SK-N-SH treated with all-trans-retinoic acid at 6 μM for 48 hours (cell line): ENCODE measurements around the gene LCAT.
A peak's percentile ranks its signal among the peaks of the same experiment; 100 is the strongest.

Source experiments
- ATAC-seq: fragments of 200-7000 bp; cut with Tn5 transposase; 3 replicates; pipeline ENCODE4 v1.9.1; 2020; ENCODE audit warnings: mild to moderate bottlenecking, moderate library complexity
- ARNTL ChIP-seq: fragments of 450-650 bp; formaldehyde crosslinking; IDR thresholded peaks from 2 replicates; pipeline ENCODE4 v1.5.0; 2020; ENCODE audit warnings: low read depth, mild to moderate bottlenecking, moderate library complexity, borderline replicate concordance
- BACH2 ChIP-seq: fragments of 250-450 bp; sonication (Bioruptor Pico); IDR thresholded peaks from 2 replicates; pipeline ENCODE4 v1.9.0; 2021; ENCODE audit warnings: mild to moderate bottlenecking, borderline replicate concordance
- CSRNP3 ChIP-seq: fragments of 250-450 bp; sonication (Bioruptor Pico); IDR thresholded peaks from 2 replicates; pipeline ENCODE4 v1.5.1; 2021; ENCODE audit warnings: mild to moderate bottlenecking, moderate library complexity
- ESRRG ChIP-seq: fragments of 250-450 bp; sonication (Bioruptor Pico); IDR thresholded peaks from 2 replicates; pipeline ENCODE4 v1.6.1; 2021; ENCODE audit warnings: mild to moderate bottlenecking
- GLIS3 ChIP-seq: fragments of 250-450 bp; sonication (Bioruptor Pico); IDR thresholded peaks from 2 replicates; pipeline ENCODE4 v1.5.0; 2020; ENCODE audit warnings: mild to moderate bottlenecking, moderate library complexity
- ISL1 ChIP-seq: fragments of 250-450 bp; sonication (Bioruptor Pico); IDR thresholded peaks from 2 replicates; pipeline ENCODE4 v2.1.2; 2022; ENCODE audit warnings: mild to moderate bottlenecking, moderate library complexity
- OSR1 ChIP-seq: fragments of 250-450 bp; sonication (Bioruptor Pico); IDR thresholded peaks from 2 replicates; pipeline ENCODE4 v1.8.0; 2022; ENCODE audit warnings: moderate library complexity, mild to moderate bottlenecking, inconsistent platforms
- PPARA ChIP-seq: fragments of 250-450 bp; sonication (Bioruptor Pico); IDR thresholded peaks from 2 replicates; pipeline ENCODE4 v1.5.0; 2020; ENCODE audit warnings: mild to moderate bottlenecking, borderline replicate concordance
- RARB ChIP-seq: fragments of 250-450 bp; sonication (Bioruptor Pico); IDR thresholded peaks from 2 replicates; pipeline ENCODE4 v1.8.0; 2021; ENCODE audit warnings: mild to moderate bottlenecking, moderate library complexity
- SNAI2 ChIP-seq: fragments of 250-450 bp; sonication (Bioruptor Pico); IDR thresholded peaks from 2 replicates; pipeline ENCODE4 v1.5.0; 2020; ENCODE audit warnings: mild to moderate bottlenecking, moderate library complexity
- TCF4 ChIP-seq: fragments of 250-450 bp; sonication (Bioruptor Pico); IDR thresholded peaks from 2 replicates; pipeline ENCODE4 v1.8.0; 2021; ENCODE audit warnings: mild to moderate bottlenecking, moderate library complexity, borderline replicate concordance
- TOX ChIP-seq: fragments of 250-450 bp; sonication (Bioruptor Pico); IDR thresholded peaks from 2 replicates; pipeline ENCODE4 v1.8.0; 2021; ENCODE audit warnings: mild to moderate bottlenecking, moderate library complexity, borderline replicate concordance
- TSHZ2 ChIP-seq: fragments of 250-450 bp; sonication (Bioruptor Pico); IDR thresholded peaks from 2 replicates; pipeline ENCODE4 v1.5.0; 2020; ENCODE audit warnings: mild to moderate bottlenecking, moderate library complexity
- ZC3H10 ChIP-seq: fragments of 250-450 bp; sonication (Bioruptor Pico); IDR thresholded peaks from 2 replicates; pipeline ENCODE4 v1.5.1; 2021; ENCODE audit warnings: mild to moderate bottlenecking, moderate library complexity
- ZFP3 ChIP-seq: fragments of 250-450 bp; sonication (Bioruptor Pico); IDR thresholded peaks from 2 replicates; pipeline ENCODE4 v1.5.0; 2020; ENCODE audit warnings: mild to moderate bottlenecking, moderate library complexity
- ZFP30 ChIP-seq: fragments of 450-650 bp; formaldehyde crosslinking; IDR thresholded peaks from 2 replicates; pipeline ENCODE4 v1.5.0; 2022; ENCODE audit warnings: mild to moderate bottlenecking, moderate library complexity
- ZNF565 ChIP-seq: fragments of 450-650 bp; formaldehyde crosslinking; conservative IDR thresholded peaks from 2 replicates; pipeline ENCODE4 v1.5.0; 2020; ENCODE audit warnings: low read depth, mild to moderate bottlenecking, moderate library complexity
- ZNF70 ChIP-seq: fragments of 450-650 bp; formaldehyde crosslinking; IDR thresholded peaks from 2 replicates; pipeline ENCODE4 v1.5.0; 2020; ENCODE audit warnings: mild to moderate bottlenecking, moderate library complexity
- ZNF8 ChIP-seq: fragments of 450-650 bp; formaldehyde crosslinking; IDR thresholded peaks from 2 replicates; pipeline ENCODE4 v1.5.0; 2020; ENCODE audit warnings: mild to moderate bottlenecking, moderate library complexity
- TF ChIP-seq, protein P1 (sequence below): fragments of 250-450 bp; sonication (Bioruptor Pico); IDR thresholded peaks from 2 replicates; pipeline ENCODE4 v1.8.0; 2021; ENCODE audit warnings: low read depth, mild to moderate bottlenecking, moderate library complexity, borderline replicate concordance
- TF ChIP-seq, protein P2 (sequence below): fragments of 250-450 bp; sonication (Bioruptor Pico); IDR thresholded peaks from 2 replicates; pipeline ENCODE4 v1.8.0; 2020; ENCODE audit warnings: mild to moderate bottlenecking, moderate library complexity, borderline replicate concordance

Gene LCAT

DNA sequence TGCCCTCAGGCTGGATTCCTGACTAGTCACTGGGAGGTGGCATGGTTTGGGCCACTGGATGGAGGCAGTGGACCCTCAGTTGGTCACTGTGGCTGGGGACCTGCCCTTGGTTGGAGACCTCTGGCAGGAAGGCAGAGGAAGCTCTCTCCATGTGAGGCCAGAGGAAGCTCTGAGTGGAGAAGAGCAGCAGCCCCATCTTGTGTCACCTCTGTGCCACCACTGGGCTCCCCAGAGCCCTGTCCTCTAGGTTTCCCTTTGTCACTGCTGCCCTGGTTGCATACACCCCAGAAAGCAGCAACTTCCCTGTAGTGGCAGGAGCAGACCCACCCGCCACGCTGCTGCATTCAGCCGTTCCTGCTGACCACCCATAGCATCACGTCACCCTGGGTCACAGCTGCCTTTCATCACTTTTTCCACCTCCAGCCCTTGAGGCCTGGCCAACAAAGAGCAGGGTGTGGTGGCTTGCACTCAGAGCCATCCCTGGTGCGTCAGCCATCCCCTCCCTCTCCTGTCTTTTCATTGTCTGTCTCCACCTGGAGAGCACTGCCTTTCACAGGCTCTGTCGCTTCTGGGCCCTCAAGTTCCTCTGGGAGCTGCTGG, 24.2 kb downstream of the LCAT start:
- no peak for ATAC-seq

DNA sequence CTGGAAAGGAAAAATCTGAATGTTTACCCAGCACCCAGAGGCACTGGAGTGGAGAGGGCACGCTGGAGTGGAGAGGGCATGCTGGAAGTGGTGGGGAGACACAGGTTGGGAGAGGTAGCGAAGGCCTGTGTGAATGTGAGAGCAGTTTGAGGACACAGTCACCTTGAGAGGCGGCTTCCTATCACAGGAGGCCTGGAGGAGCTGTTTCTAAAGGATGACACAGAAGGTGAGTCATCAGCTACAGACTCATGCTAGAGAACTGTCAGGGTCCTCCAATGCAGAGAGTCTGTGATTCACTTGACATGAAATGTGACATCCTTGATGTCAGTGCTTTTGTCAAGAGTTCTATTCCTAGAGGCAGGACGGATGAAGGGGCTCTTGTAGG, 26.1 kb downstream of the LCAT start:
- no peak for TF ChIP-seq ARNTL (CRISPR knock-in tag)
- TF ChIP-seq TSHZ2 (CRISPR knock-in tag): no peak
- no peak for TF ChIP-seq CSRNP3 (CRISPR knock-in tag)
- no peak for TF ChIP-seq ZNF565 (CRISPR knock-in tag)
- no peak for TF ChIP-seq ZFP30 (CRISPR knock-in tag)
- no peak for TF ChIP-seq GLIS3
- TF ChIP-seq ZNF70 (CRISPR knock-in tag): no peak
- TF ChIP-seq ZNF8: no peak
- no peak for TF ChIP-seq TOX
- TF ChIP-seq TCF4 (CRISPR knock-in tag): no peak
- TF ChIP-seq RARB: no peak
- peak; percentile 87 for ATAC-seq

More for the DNA sequence above, 24.2 kb downstream of the LCAT start:
- TF ChIP-seq PPARA (CRISPR knock-in tag) (no peak), ZNF565 (CRISPR knock-in tag) (no peak), TCF4 (CRISPR knock-in tag) (no peak), ZFP30 (CRISPR knock-in tag) (no peak)

DNA sequence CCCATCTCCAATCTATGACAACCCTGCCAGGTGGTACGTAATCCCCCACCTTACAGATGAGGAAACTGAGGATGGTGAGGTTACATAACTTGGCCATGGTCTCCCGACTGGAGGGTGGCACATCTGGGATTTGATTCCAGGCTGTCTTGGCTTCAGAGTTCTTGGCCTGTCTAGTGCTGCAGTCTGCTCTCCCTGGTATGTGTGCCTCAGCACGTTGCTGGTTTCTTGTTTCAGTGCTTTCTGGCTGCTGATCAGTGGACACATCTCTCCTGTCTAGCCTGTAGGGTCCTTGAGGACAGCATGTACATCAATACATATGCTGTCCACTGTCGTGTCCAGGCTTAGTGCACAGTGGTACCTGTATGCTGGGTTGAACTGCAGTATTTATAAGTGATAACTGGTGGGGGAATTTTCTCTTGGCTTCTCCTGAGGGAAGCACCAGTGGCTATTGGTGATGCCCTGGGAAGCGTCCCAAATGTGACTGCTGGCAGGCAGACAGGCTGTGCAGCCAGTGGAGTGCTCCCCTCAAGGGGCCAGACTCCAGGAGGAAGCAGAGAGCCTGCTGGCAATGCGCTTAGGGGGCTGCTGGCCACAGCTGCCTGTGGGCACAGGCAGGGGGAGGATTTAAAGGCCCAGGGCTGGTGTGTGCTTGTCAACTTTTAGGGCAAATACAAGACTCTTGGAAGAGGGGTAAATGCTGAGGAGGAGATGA, 26.6 kb downstream of the LCAT start:
- no peak for TF ChIP-seq TSHZ2 (CRISPR knock-in tag)
- TF ChIP-seq ARNTL (CRISPR knock-in tag): no peak
- TF ChIP-seq ZNF70 (CRISPR knock-in tag): no peak
- TF ChIP-seq, protein P1, sequence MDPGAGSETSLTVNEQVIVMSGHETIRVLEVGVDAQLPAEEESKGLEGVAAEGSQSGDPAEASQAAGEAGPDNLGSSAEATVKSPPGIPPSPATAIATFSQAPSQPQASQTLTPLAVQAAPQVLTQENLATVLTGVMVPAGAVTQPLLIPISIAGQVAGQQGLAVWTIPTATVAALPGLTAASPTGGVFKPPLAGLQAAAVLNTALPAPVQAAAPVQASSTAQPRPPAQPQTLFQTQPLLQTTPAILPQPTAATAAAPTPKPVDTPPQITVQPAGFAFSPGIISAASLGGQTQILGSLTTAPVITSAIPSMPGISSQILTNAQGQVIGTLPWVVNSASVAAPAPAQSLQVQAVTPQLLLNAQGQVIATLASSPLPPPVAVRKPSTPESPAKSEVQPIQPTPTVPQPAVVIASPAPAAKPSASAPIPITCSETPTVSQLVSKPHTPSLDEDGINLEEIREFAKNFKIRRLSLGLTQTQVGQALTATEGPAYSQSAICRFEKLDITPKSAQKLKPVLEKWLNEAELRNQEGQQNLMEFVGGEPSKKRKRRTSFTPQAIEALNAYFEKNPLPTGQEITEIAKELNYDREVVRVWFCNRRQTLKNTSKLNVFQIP (CRISPR knock-in tag): no peak
- no peak for TF ChIP-seq ISL1 (CRISPR knock-in tag)
- TF ChIP-seq TCF4 (CRISPR knock-in tag): no peak
- no peak for TF ChIP-seq BACH2 (CRISPR knock-in tag)
- TF ChIP-seq SNAI2 (CRISPR knock-in tag): no peak
- no peak for TF ChIP-seq OSR1
- no peak for TF ChIP-seq PPARA (CRISPR knock-in tag)
- no peak for TF ChIP-seq CSRNP3 (CRISPR knock-in tag)
- no peak for TF ChIP-seq ESRRG (CRISPR knock-in tag)
- TF ChIP-seq GLIS3: no peak
- TF ChIP-seq ZNF8: no peak
- TF ChIP-seq ZC3H10 (CRISPR knock-in tag): no peak
- TF ChIP-seq, protein P2, sequence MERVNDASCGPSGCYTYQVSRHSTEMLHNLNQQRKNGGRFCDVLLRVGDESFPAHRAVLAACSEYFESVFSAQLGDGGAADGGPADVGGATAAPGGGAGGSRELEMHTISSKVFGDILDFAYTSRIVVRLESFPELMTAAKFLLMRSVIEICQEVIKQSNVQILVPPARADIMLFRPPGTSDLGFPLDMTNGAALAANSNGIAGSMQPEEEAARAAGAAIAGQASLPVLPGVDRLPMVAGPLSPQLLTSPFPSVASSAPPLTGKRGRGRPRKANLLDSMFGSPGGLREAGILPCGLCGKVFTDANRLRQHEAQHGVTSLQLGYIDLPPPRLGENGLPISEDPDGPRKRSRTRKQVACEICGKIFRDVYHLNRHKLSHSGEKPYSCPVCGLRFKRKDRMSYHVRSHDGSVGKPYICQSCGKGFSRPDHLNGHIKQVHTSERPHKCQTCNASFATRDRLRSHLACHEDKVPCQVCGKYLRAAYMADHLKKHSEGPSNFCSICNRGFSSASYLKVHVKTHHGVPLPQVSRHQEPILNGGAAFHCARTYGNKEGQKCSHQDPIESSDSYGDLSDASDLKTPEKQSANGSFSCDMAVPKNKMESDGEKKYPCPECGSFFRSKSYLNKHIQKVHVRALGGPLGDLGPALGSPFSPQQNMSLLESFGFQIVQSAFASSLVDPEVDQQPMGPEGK (CRISPR knock-in tag): no peak
- TF ChIP-seq ZFP3: no peak
- TF ChIP-seq TOX: no peak
- peak; percentile 84 for ATAC-seq
